ENCODE measurements around the gene PEX14. TPM values are rescaled to one million over a fixed set of nuclear protein-coding genes. Genes with fewer than 3 reads are reported as not detected.

The PEX14 gene
- total RNA-seq, 1 experiment from 2014 or later, result 27.3 TPM

DNA sequence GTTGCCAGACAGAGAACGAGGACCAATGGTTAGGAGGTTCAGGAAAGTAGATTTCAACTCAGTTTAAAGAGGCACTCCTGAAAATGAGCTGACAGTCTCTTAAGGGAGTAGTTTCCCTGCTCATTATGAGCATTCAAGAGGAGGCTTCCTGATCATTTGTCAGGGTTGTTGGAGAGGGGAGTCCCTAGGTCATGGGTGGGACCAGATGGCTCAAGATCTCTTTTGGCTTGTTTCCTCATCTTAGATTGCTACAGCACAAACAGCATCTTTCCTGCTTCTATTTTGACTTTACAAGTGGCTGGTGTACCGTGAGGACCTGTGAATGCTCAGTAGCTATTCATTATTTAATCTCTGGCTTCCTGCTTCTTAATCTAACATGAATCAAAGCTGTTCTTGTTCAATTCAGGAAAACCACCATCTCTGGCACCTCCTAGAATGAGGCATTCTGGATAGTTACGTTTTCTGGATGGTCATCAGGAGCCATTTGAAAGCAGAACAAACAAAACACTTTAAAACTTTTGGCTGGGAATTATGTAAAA, 47.6 kb downstream of the PEX14 start (continued):
- TF ChIP-seq IRF2 (CRISPR knock-in tag; IDR thresholded peaks at IDR 0.05; ENCODE audit: borderline replicate concordance, low read depth), result no peak
- TF ChIP-seq, protein P1, sequence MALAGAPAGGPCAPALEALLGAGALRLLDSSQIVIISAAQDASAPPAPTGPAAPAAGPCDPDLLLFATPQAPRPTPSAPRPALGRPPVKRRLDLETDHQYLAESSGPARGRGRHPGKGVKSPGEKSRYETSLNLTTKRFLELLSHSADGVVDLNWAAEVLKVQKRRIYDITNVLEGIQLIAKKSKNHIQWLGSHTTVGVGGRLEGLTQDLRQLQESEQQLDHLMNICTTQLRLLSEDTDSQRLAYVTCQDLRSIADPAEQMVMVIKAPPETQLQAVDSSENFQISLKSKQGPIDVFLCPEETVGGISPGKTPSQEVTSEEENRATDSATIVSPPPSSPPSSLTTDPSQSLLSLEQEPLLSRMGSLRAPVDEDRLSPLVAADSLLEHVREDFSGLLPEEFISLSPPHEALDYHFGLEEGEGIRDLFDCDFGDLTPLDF (CRISPR knock-in tag; IDR thresholded peaks at IDR 0.05), result no peak
- no peak for TF ChIP-seq CBFB (CRISPR knock-in tag; IDR thresholded peaks at IDR 0.05; ENCODE audit: low read depth)
- TF ChIP-seq MXD4 (CRISPR knock-in tag; IDR thresholded peaks at IDR 0.05; ENCODE audit: borderline replicate concordance), result no peak
- no peak for TF ChIP-seq NR1H2 (CRISPR knock-in tag; IDR thresholded peaks at IDR 0.05)

GRCh38 chr1:10525208-10525607, 50.5 kb downstream of the PEX14 start:
- Mint-ChIP-seq H3K36me3 (no peaks in the 10 kb centered on the region), H3K4me3 (no peak overlapping the region), H3K4me1 (peaks cover 54% of the 10 kb centered on the region), H3K27ac (no peak overlapping the region), H3K9me3 (no peaks in the 10 kb centered on the region), H3K27me3 (ENCODE audit: low read depth) (no peaks in the 10 kb centered on the region)
- CTCF ChIA-PET, result interaction anchor here (2.6 kb wide), 1 partner anchor 17 kb away, joined by 11 read pairs; no protein-coding TSS in a partner anchor
- POLR2A ChIA-PET, result no interaction called here
- no peak for ATAC-seq
- TF ChIP-seq, protein P2, sequence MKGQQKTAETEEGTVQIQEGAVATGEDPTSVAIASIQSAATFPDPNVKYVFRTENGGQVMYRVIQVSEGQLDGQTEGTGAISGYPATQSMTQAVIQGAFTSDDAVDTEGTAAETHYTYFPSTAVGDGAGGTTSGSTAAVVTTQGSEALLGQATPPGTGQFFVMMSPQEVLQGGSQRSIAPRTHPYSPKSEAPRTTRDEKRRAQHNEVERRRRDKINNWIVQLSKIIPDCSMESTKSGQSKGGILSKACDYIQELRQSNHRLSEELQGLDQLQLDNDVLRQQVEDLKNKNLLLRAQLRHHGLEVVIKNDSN (CRISPR knock-in tag; IDR thresholded peaks at IDR 0.05), result no peak
- TF ChIP-seq ATF1 (CRISPR knock-in tag; IDR thresholded peaks at IDR 0.05), result no peak
- no peak for TF ChIP-seq GTF2I (CRISPR knock-in tag; conservative IDR thresholded peaks at IDR 0.05)
- no peak for TF ChIP-seq ZNF219 (CRISPR knock-in tag; IDR thresholded peaks at IDR 0.05; ENCODE audit: borderline replicate concordance)
- TF ChIP-seq ZBTB21 (CRISPR knock-in tag; IDR thresholded peaks at IDR 0.05; ENCODE audit: borderline replicate concordance), result no peak
- TF ChIP-seq TEAD1 (CRISPR knock-in tag; IDR thresholded peaks at IDR 0.05), result no peak
- no peak for TF ChIP-seq NFE2L1 (CRISPR knock-in tag; IDR thresholded peaks at IDR 0.05)
- TF ChIP-seq NR3C1 (CRISPR knock-in tag; conservative IDR thresholded peaks at IDR 0.05; ENCODE audit: low read depth), result no peak
- no peak for TF ChIP-seq STAT6 (CRISPR knock-in tag; conservative IDR thresholded peaks at IDR 0.05; ENCODE audit: low read depth)
- no peak for TF ChIP-seq MXD4 (CRISPR knock-in tag; IDR thresholded peaks at IDR 0.05; ENCODE audit: borderline replicate concordance)
- no peak for TF ChIP-seq ZBTB43 (CRISPR knock-in tag; IDR thresholded peaks at IDR 0.05)
- TF ChIP-seq ZNF317 (CRISPR knock-in tag; IDR thresholded peaks at IDR 0.05; ENCODE audit: borderline replicate concordance, low read depth), result no peak
- TF ChIP-seq FOXJ3 (CRISPR knock-in tag; IDR thresholded peaks at IDR 0.05; ENCODE audit: borderline replicate concordance), result no peak
- no peak for DNase-seq (ENCODE audit: low spot score)

All from WTC11 (cell line).